Measurements from ENCODE around the gene KLF15.

The KLF15 gene

DNA sequence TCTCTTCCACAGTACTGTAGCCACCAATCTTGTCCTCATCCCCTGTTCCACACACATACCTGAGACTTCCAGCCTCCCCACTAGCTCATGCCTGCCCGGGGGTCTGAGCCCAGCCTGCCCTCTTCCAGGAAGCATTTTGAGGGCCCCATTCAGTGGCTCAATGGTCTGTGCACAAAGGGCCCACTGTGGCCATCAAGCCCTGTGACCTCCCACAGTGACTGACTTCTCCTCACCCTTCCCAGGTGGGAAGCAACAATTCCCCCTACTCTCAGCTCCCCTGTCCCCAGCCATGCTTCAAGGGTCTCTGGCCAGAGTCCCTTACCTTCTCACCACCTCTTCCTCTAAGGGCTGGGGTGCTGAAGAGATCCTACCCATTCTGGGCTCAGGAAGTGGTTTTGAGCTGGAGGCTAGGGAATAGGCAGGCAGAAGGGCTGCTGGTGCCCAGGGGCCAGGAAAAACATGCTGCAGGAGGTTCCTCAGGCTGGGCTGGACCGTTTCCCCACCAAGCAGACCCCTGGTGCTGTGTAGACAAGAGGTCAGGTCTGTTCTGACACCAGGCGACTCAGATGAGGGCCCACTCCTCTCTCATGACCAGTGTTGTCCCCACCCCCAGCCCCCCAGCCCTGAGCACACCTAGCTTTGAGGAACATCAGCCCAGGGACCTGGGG, 3.0 kb upstream of the KLF15 start:
- DNase-seq (ENCODE audit: low spot score) = no peak

- DNase-seq (ENCODE audit: low spot score) = no peak
Measured at GRCh38 chr3:126358816-126359181, 1.6 kb upstream of the KLF15 start.

DNA sequence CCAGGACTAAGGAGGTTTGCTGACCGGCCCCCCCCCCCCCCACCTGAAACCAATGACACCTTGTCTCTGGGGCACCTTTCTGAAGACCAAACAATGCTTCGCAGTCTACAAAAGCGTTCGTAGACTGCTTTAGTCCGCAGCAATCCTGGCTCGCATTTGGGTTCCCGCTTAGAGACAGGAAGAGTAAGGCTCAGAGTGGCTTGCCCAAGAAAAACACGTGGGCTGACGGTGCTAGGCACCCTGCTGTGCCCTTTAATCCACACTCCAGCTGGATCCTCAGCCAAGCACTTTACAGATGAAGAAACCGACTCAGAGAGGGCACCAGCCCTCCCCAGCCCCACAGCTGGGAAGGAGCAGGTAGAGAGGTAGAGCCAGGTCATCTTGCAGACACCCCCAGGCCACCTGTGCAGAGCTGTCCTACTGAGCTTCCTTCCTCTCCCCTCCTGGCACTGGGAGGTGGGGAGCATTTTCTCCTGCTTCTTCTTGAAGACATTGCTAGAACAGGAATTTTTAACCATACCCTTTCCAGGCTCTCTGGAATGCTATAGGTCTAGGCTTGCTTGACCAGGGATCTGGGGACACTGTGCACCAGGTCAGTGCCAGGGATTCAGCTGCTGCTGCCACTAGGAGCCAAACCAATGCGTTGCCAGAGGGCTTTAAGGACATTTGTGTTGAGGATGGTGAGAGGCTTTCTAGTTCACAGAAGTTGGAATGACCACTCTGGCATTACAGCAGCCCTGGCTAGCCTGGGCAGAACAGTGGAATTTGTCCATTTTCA, 1.0 kb upstream of the KLF15 start:
- DNase-seq (ENCODE audit: low spot score) = no peak

DNA sequence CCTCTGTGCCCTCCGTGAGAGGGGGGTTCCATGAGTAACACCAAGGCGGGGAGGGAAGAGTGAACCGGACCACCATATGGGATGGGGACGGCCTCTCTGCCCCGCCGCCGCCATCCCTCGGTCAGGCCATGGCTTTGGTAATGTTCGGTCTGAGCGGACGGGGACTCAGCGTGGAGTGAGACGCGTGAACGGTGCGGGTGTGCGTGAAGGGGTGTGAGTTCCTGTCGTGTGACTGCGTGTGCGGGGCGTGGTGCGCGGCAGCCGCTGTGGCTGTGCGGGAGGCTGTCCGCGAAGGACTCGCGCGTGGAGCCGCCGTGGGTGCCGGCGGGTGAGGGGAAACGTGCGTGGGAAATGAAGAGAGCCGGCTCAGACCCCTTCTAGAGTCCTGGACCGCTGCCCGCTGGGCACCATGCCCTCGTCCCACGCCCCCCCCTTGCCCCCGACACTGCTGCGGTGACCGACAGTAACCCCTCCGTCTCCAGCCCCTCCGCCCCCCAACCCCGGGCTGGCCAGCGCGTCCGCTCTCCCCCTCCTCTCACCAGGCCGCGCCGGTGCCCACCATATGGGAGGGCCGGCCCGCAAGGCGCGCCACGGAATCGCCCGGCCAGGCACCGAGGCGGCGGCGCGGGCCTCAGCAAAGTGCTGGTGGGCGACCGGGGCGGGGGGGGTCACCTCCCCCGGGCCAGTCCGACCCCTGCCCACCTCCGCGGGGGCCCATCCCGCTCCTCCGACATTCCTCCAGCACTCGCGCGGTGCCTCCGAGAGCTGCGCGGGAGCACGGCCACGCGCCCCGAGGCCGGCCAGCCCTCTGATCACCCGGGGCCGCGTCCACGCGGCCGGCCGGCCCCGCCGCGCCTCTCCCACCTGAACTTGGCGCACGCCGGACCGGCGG, 589 bp downstream of the KLF15 start:
- peak; percentile 33 for DNase-seq (ENCODE audit: low spot score)

GRCh38 chr3:126355777-126356372, 1.3 kb downstream of the KLF15 start:
- DNase-seq (ENCODE audit: low spot score) = peak; percentile 96

GRCh38 chr3:126355251-126355650, 2.0 kb downstream of the KLF15 start:
- no peak for DNase-seq (ENCODE audit: low spot score)

GRCh38 chr3:126354776-126355175, 2.4 kb downstream of the KLF15 start:
- no peak for DNase-seq (ENCODE audit: low spot score)

GRCh38 chr3:126353694-126354321, 3.4 kb downstream of the KLF15 start:
- DNase-seq (ENCODE audit: low spot score) = no peak

GRCh38 chr3:126352476-126353454, 4.4 kb downstream of the KLF15 start:
- no peak for DNase-seq (ENCODE audit: low spot score)

DNA sequence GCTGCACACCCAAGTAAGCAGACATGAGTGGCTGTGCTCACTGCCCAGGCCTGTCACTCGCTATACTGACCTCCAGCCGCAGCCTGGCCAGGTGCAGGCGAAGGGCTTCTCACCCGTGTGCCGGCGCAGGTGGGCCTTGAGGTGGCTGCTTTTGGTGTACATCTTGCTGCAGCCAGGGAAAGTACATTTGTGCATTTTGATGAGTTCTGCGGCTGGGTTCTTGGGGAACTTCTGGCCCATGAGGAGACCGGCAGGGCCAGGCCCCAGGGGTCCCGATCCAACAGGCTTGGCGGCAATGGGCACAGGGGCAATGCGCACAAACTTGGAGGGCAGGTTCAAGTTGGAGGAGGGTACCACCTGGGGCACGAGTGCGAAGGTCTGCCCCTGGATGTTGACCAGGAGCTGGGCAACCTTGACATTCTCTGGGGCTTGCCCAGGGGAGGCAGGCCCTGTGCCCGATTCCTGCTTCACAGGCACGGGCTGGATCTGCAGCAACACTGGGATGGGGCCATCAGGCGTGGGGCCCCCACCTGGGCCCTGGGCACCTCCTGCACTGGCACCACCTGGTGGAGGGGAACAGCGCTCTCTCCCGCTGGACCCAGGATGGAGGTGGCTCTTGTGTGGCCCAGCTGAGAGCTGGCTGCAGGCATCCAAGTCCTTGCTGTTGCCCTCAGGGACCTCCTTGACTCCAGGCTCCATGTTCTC, 5.3 kb downstream of the KLF15 start:
- no peak for DNase-seq (ENCODE audit: low spot score)

DNA sequence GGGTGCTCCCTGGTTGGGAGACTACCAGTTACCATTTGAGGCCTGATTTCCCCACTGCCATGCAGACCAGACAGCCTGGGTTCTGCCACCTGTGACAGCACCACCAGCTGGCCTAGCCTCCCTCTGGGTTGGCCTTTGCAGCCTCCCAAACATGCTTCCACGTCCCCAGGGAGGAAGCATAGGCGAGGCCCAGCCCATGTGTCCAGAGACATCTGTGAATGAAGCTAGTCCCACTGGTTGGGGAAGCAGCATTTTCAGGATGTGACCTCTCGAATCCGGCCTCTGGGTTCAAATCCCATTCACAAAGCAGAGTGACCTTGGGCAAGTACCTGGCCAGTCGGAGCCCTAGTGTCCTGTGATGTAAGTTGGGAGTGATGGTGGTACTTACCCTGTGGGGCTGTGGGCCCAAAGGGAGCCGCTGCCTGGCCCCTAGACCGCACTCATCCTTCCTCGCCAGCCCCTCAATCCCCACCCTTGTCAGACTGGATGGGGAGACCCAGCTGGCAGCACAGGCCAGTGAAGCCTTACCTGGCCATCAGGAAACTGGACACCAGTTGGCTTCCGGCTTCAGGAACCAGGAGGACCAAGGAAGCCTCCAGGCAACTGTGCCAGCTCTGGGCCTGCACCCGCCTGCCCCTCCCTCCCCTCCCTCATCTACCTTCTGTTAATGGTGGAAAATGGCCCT, 6.0 kb downstream of the KLF15 start:
- DNase-seq (ENCODE audit: low spot score) = no peak

GRCh38 chr3:126350502-126351085, 6.6 kb downstream of the KLF15 start:
- no peak for DNase-seq (ENCODE audit: low spot score)

DNA sequence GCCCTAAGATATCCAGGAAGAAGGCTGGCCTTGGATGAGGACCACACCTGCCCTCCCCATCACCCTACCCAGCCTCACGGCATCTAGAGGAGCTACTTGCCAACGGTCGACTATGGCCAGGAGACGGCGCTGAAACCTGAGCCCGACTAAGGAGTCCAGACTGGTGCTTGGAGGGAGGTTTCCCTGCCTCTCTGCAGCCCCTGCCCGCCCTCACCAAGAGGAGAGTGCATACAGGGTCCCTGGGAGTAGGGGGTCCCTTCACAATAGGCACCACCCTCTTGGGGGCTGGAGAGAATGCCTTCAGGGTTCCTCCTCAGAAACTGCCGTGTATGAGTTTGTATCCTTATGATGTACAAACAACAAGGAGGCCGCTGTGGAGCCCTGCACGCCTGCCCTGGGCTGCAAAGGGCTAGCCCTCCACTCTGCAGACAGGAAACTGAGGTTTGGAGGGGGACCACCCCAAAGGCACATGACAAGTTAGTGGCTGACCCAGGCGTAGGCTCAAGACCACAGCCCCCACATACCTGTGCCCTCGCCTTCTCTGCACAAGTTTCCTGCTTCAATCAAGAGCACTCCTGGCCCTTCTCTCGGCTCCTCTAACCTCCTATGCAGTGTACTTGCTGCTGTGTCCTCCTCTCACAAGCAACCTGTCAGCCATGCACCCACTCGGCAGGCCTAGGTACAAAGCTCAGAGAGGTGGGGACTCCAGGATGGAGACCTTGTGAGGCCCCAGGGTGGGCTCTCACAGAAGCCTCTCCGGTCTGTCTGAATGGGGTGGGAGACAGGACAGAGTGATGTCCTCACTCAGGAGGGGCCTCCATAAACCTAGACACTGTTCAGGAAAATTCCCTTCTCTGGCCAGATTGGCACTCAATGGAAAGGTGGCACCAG, 7.4 kb downstream of the KLF15 start:
- DNase-seq (ENCODE audit: low spot score) = no peak

DNA sequence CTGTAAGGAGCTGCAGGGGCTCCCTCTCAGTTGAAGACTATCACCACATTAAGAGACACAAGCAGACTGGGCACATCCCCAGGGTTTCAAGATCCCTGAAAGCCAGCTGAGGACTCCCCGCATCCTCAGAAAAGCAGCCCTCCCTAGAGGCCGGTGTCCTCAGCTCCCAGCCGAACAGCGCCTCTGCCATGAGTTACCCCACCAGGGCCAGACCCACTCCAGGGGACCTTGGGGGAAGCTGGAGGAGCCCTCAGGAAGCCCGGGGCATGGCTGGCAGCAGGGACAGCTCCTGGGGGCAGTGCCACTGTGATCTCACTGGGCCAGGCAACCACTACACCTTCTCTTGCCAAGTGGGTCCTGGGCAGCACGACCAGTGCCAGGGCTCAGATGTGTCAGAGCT, 8.1 kb downstream of the KLF15 start:
- DNase-seq (ENCODE audit: low spot score) = no peak

- no peak for DNase-seq (ENCODE audit: low spot score)
Measured at GRCh38 chr3:126348308-126348920, 8.8 kb downstream of the KLF15 start.

DNA sequence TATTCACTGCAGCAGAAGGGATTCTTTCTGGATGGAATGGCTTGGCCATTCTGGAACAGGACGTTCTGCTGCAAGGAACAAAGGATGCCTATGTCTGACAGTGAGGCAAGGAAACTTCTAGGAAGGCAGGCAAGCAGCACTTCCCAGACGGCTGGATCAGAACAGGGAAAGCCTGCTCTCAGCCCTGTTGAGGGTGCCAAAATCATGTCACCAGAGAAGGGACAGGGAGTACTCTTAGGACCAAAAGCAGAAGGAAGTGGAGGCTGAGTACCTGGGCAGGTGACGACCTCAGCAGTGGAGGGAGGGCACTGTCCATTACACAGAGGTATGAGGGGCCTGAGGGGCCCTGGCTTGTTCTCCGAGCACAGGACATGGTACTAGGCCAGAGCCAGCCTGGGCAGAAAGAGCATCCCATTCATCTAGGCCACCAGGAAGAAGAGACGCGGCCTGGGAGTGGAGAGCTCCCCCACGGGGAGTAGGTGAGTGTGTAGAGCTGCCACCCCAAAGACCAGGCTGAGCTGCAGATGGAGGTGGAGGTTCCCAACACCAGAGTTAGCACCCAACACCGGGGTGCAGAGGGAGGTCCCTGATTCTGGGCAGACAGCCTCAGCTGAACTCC, 9.6 kb downstream of the KLF15 start:
- no peak for DNase-seq (ENCODE audit: low spot score)

GRCh38 chr3:126346466-126346865, 10.7 kb downstream of the KLF15 start:
- DNase-seq (ENCODE audit: low spot score) = no peak

All from putamen (tissue), 1 donor.